Gastrocnemius medialis (tissue), 4 donors: ENCODE measurements around the gene MDK. TPM values are rescaled to one million over a fixed set of nuclear protein-coding genes. Genes with fewer than 3 reads are reported as not detected.

Experiments
- ATAC-seq, 2 donors: fragments of 150-250 bp; one replicate each; pipeline ENCODE4 v1.9.1; 2016
- DNase-seq, 2 donors: peaks; one replicate each; pipeline ENCODE4 v3.0.0-alpha.2; 2019
- H3K27ac ChIP-seq, 4 donors: fragments of 200-600 bp; sonication (generic); 1 replicate in 1 of 4; 2 replicates in 3 of 4; pipeline ENCODE4 v1.5.1; 2016 to 2018; ENCODE audit warnings: mild to moderate bottlenecking in 2 of 4, moderate library complexity in 1 of 4
- H3K27me3 ChIP-seq, 3 donors: fragments of 200-600 bp; sonication (generic) in 2 of 3; 1 replicate in 1 of 3; 2 replicates in 2 of 3; pipeline versions ENCODE4 v1.5.1 to v1.6.0; 2016 to 2019; ENCODE audit warnings: mild to moderate bottlenecking in 1 of 3, moderate library complexity in 1 of 3
- H3K36me3 ChIP-seq, 2 donors: fragments of 200-600 bp; sonication (generic) in 1 of 2; one replicate each; pipeline ENCODE4 v1.5.1; 2017 to 2018
- H3K4me1 ChIP-seq, 2 donors: fragments of 200-600 bp; sonication (generic) in 1 of 2; one replicate each; pipeline ENCODE4 v1.5.1; 2016 to 2017; ENCODE audit warnings: mild to moderate bottlenecking in 2 of 2
- H3K4me3 ChIP-seq, 4 donors: fragments of 200-600 bp; sonication (generic) in 3 of 4; 1 replicate in 1 of 4; 2 replicates in 3 of 4; pipeline ENCODE4 v1.5.1; 2016 to 2019; ENCODE audit warnings: mild to moderate bottlenecking in 2 of 4
- H3K9me3 ChIP-seq, 3 donors: fragments of 200-600 bp; sonication (generic) in 2 of 3; 1 replicate in 1 of 3; 2 replicates in 2 of 3; pipeline ENCODE4 v1.5.1; 2016 to 2019
- CTCF ChIP-seq, 5 experiments: fragments of 450-650 bp in 3 of 5; fragments of 200-600 bp in 2 of 5; sonication (generic) in 2 of 5; IDR thresholded peaks in 4 of 5; conservative IDR thresholded peaks in 1 of 5; 1 replicate in 4 of 5; 2 replicates in 1 of 5; pipeline ENCODE4 v1.5.1; 2016 to 2019; ENCODE audit warnings: antibody characterized with exemption in 5 of 5, mild to moderate bottlenecking in 3 of 5, moderate library complexity in 3 of 5
- POLR2A ChIP-seq, 2 donors: fragments of 450-650 bp; IDR thresholded peaks; one replicate each; pipeline ENCODE4 v1.6.1; 2017; ENCODE audit warnings: antibody characterized with exemption in 2 of 2, mild to moderate bottlenecking in 2 of 2, moderate library complexity in 2 of 2
- in situ Hi-C, 4 donors: fragments of 200-750 bp; cut with MboI; loops; one replicate each; pipeline versions ENCODE4 v1.15.0 to v1.8.0; 2017; ENCODE audit warnings: low sequenced_read_pairs in 4 of 4
- intact Hi-C: fragments of 100-400 bp; cut with DNase I; formaldehyde crosslinking; loops from one replicate; pipeline ENCODE4 v1.15.1; 2023; ENCODE audit warnings: low total_unique reads
- total RNA-seq, 4 donors: library from RNA; depleted of rRNA; stranded (reverse); fragments of >200 nt; gene quantifications; one replicate each; pipeline versions ENCODE4 v1.1.0 to v1.2.3, GENCODE V29; 2016

Gene MDK
- total RNA-seq, 4 donors from 2014 or later, result 1.6 to 1.9 TPM; not detected in 2

- TF ChIP-seq CTCF (IDR thresholded peaks at IDR 0.05 in 4 of 5, conservative IDR thresholded peaks at IDR 0.05 in 1 of 5), result no peak
- TF ChIP-seq POLR2A (IDR thresholded peaks at IDR 0.05), result no peak
- no peak for ATAC-seq
- H3K9me3 ChIP-seq, result no peaks in the 10 kb centered on the region
- H3K27me3 ChIP-seq, result peaks cover 35 to 39% (median 37%) of the 10 kb centered on the region in 3 donors
- H3K36me3 ChIP-seq, result no peaks in the 10 kb centered on the region
- DNase-seq, result no peak
- intact Hi-C loops (no loop called here), in situ Hi-C loops (loop anchor here in 2 of 4 donors (10.0 kb wide), 2 partner anchors 144 to 154 kb away; no protein-coding TSS in a partner anchor)
- no peak overlapping the region for H3K4me3 ChIP-seq
- H3K27ac ChIP-seq, result no peak overlapping the region
- H3K4me1 ChIP-seq, result peaks cover 19 to 23% of the 10 kb centered on the region in 2 donors
These were observed 9.1 kb downstream of the MDK start for GRCh38 chr11:46390331-46391171.

GRCh38 chr11:46391186-46391577 is 9.7 kb downstream of the MDK start:
- Histone ChIP-seq H3K4me1 (peaks cover 19 to 23% of the 10 kb centered on the region in 2 donors), H3K4me3 (no peak overlapping the region), H3K27ac (no peak overlapping the region), H3K9me3 (no peaks in the 10 kb centered on the region), H3K36me3 (no peaks in the 10 kb centered on the region), H3K27me3 (peaks cover 35 to 39% (median 37%) of the 10 kb centered on the region in 3 donors)
- in situ Hi-C loops (loop anchor here in 2 of 4 donors (10.0 kb wide), 2 partner anchors 144 to 154 kb away; no protein-coding TSS in a partner anchor), intact Hi-C loops (no loop called here)
- DNase-seq (no peak), ATAC-seq (no peak)
- TF ChIP-seq POLR2A (IDR thresholded peaks at IDR 0.05) (no peak), CTCF (IDR thresholded peaks at IDR 0.05 in 4 of 5, conservative IDR thresholded peaks at IDR 0.05 in 1 of 5) (no peak)

GRCh38 chr11:46391578-46392420 is 10.3 kb downstream of the MDK start, which contains the start of gene CHRM4:
Gene CHRM4, minus strand, starts transcription at chr11:46391776. Its CDS starts 5,219 bp downstream, at chr11:46386557.
- DNase-seq (no peak), ATAC-seq (no peak)
- Histone ChIP-seq H3K4me3 (peak within 1 kb of the TSS; percentile 23 to 47 (median 36)), H3K36me3 (peaks cover 0 to 4% of the 10 kb centered on the region in 2 donors), H3K27me3 (peaks cover 35 to 39% (median 37%) of the 10 kb centered on the region in 3 donors), H3K27ac (no peak within 1 kb of the TSS), H3K4me1 (peaks cover 19 to 23% of the 10 kb centered on the region in 2 donors), H3K9me3 (no peaks in the 10 kb centered on the region)
- TF ChIP-seq POLR2A (IDR thresholded peaks at IDR 0.05) (no peak), CTCF (IDR thresholded peaks at IDR 0.05 in 4 of 5, conservative IDR thresholded peaks at IDR 0.05 in 1 of 5) (no peak)
- in situ Hi-C loops (loop anchor here in 2 of 4 donors (10.0 kb wide), 2 partner anchors 143 to 153 kb away; no protein-coding TSS in a partner anchor), intact Hi-C loops (loop anchor here (2.0 kb wide), 1 partner anchor 225 kb away; the partner anchor contains the start of genes ATG13 and HARBI1)

- intact Hi-C loops, result loop anchor here (2.0 kb wide), 1 partner anchor 224 kb away; the partner anchor contains the start of genes ATG13 and HARBI1
- TF ChIP-seq POLR2A (IDR thresholded peaks at IDR 0.05) (no peak), CTCF (IDR thresholded peaks at IDR 0.05 in 4 of 5, conservative IDR thresholded peaks at IDR 0.05 in 1 of 5) (no peak)
- DNase-seq, result peak; percentile 54 to 78
- ATAC-seq, result peak; percentile 80 to 87
- Histone ChIP-seq H3K4me3 (peak overlapping the region; percentile 23 to 47 (median 36)), H3K27me3 (peaks cover 35 to 36% (median 36%) of the 10 kb centered on the region in 3 donors), H3K9me3 (no peaks in the 10 kb centered on the region), H3K4me1 (peaks cover 19 to 23% of the 10 kb centered on the region in 2 donors), H3K27ac (no peak overlapping the region), H3K36me3 (peaks cover 0 to 12% of the 10 kb centered on the region in 2 donors)
- in situ Hi-C loops, result loop anchor here in 2 of 4 donors (10.0 kb wide), 2 partner anchors 142 to 152 kb away; no protein-coding TSS in a partner anchor
These were observed 11.2 kb downstream of the MDK start for GRCh38 chr11:46392421-46393230.
